A673 (cell line): ENCODE measurements around the gene ATP10D.

Experiments
- EZH2 ChIP-seq: fragments of 200-600 bp; sonication (generic); IDR thresholded peaks from 2 replicates; pipeline ENCODE4 v1.6.1; 2017; ENCODE audit warnings: borderline replicate concordance, low read depth, mild to moderate bottlenecking, mixed read lengths, antibody characterized with exemption, low read length; ENCODE audit not compliant: poor library complexity, severe bottlenecking
- TF ChIP-seq, protein P1 (sequence below): fragments of 300-800, 200-600 bp; sonication (generic); conservative IDR thresholded peaks from 2 replicates; pipeline ENCODE4 v1.5.1; 2017; ENCODE audit warnings: low read depth, mild to moderate bottlenecking, antibody characterized with exemption, low read length, moderate library complexity, mixed read lengths

DNA sequence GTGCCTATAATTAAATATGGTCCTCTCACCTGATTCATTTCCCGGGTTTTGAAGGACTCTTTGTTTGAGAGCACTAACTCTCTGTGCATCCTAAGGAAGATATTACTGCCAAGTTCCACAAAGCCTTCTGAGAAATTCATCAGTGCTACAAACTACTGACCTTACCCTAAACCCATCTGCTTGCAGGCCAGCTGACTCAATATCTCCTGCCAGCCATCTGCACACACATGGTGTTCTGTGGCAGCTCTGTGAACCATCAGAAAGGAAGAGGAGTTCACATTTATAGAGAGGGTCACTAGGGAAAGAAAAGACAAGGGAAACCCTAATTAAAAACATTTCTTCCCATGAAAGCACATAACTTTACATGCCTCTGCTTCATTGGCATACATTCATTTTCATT lies 156.7 kb downstream of the ATP10D start:
- TF ChIP-seq, protein P1, sequence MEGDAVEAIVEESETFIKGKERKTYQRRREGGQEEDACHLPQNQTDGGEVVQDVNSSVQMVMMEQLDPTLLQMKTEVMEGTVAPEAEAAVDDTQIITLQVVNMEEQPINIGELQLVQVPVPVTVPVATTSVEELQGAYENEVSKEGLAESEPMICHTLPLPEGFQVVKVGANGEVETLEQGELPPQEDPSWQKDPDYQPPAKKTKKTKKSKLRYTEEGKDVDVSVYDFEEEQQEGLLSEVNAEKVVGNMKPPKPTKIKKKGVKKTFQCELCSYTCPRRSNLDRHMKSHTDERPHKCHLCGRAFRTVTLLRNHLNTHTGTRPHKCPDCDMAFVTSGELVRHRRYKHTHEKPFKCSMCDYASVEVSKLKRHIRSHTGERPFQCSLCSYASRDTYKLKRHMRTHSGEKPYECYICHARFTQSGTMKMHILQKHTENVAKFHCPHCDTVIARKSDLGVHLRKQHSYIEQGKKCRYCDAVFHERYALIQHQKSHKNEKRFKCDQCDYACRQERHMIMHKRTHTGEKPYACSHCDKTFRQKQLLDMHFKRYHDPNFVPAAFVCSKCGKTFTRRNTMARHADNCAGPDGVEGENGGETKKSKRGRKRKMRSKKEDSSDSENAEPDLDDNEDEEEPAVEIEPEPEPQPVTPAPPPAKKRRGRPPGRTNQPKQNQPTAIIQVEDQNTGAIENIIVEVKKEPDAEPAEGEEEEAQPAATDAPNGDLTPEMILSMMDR = no peak
- TF ChIP-seq EZH2 = no peak
